Omental fat pad (tissue), 4 donors: Measurements from ENCODE around the gene MIXL1. TPM values are rescaled to one million over a fixed set of nuclear protein-coding genes. Genes with fewer than 3 reads are reported as not detected.
"Not testable (repeated sequence)": the region's sequence is repeated elsewhere in the genome, so short reads cannot be mapped to it uniquely, and the experiment has no call there.

ENCODE experiments used
- ATAC-seq: fragments of 150-250 bp; one replicate; pipeline ENCODE4 v1.9.1; 2016; ENCODE audit warnings: mild to moderate bottlenecking, moderate library complexity; ENCODE audit not compliant: low FRiP score
- DNase-seq: peaks from one replicate; pipeline ENCODE4 v3.0.0-alpha.2; 2019; ENCODE audit warnings: low spot score
- CTCF ChIP-seq, 3 donors: fragments of 450-650 bp; IDR thresholded peaks; one replicate each; pipeline ENCODE4 v1.5.1; 2016 to 2017; ENCODE audit warnings: antibody characterized with exemption in 3 of 3, mild to moderate bottlenecking in 3 of 3, moderate library complexity in 2 of 3
- total RNA-seq, 4 donors: library from RNA; depleted of rRNA; stranded (reverse); fragments of >200 nt; gene quantifications; one replicate each; pipeline ENCODE4 v1.1.0, GENCODE V29; 2016

Gene MIXL1
- total RNA-seq, 4 donors from 2014 or later, result 0.84 TPM; not detected in 3

GRCh38 chr1:226187380-226187779 is 36.1 kb upstream of the MIXL1 start:
- no peak for ATAC-seq
- no peak for TF ChIP-seq CTCF (IDR thresholded peaks at IDR 0.05)
- no peak for DNase-seq

- TF ChIP-seq CTCF (IDR thresholded peaks at IDR 0.05), result no peak
- ATAC-seq (no peak), DNase-seq (no peak)
Measured at GRCh38 chr1:226195144-226195543, 28.3 kb upstream of the MIXL1 start.

GRCh38 chr1:226199971-226200370 is 23.5 kb upstream of the MIXL1 start:
- no peak for TF ChIP-seq CTCF (IDR thresholded peaks at IDR 0.05)
- ATAC-seq (no peak), DNase-seq (no peak)

GRCh38 chr1:226201029-226201593 is 22.4 kb upstream of the MIXL1 start:
- ATAC-seq (no peak), DNase-seq (no peak)
- TF ChIP-seq CTCF (IDR thresholded peaks at IDR 0.05), result no peak

GRCh38 chr1:226202246-226202645 is 21.2 kb upstream of the MIXL1 start:
- DNase-seq (no peak), ATAC-seq (no peak)
- no peak for TF ChIP-seq CTCF (IDR thresholded peaks at IDR 0.05)

- ATAC-seq, DNase-seq: not testable (repeated sequence)
Measured at GRCh38 chr1:226202666-226203065, 20.8 kb upstream of the MIXL1 start.

GRCh38 chr1:226203240-226203639 is 20.2 kb upstream of the MIXL1 start:
- ATAC-seq (no peak), DNase-seq (no peak)
- no peak for TF ChIP-seq CTCF (IDR thresholded peaks at IDR 0.05)

- no peak for TF ChIP-seq CTCF (IDR thresholded peaks at IDR 0.05)
- DNase-seq (no peak), ATAC-seq (no peak)
Measured at GRCh38 chr1:226203655-226204054, 19.8 kb upstream of the MIXL1 start.
